Activated CD4-positive, alpha-beta T cell treated with anti-CD3 and anti-CD28 coated beads for 36 hours (primary cell): ENCODE data around the gene PPP6R2. TPM values are rescaled to one million over a fixed set of nuclear protein-coding genes. Genes with fewer than 3 reads are reported as not detected.
"Not testable (repeated sequence)": the region's sequence is repeated elsewhere in the genome, so short reads cannot be mapped to it uniquely, and the experiment has no call there.

Experiments used
- ATAC-seq: fragments of 200-7000 bp; cut with Tn5 transposase; one replicate; pipeline ENCODE4 v1.10.0; 2021; ENCODE audit warnings: mild to moderate bottlenecking, moderate library complexity
- CTCF ChIA-PET: fragments of 350-600 bp; sonication (Branson Sonifier 250); formaldehyde crosslinking; loops from one replicate; lab custom pipeline; 2021; ENCODE audit warnings: antibody characterized with exemption; lab: Charles Lee
- POLR2A ChIA-PET: fragments of 350-600 bp; sonication (Branson Sonifier 250); formaldehyde crosslinking; loops from one replicate; lab custom pipeline; 2021; ENCODE audit warnings: antibody characterized with exemption, inconsistent platforms; lab: Charles Lee
- DNase-seq: peaks from one replicate; pipeline ENCODE4 v3.0.0-alpha.2; 2020
- H3K27ac Mint-ChIP-seq: one replicate; pipeline ENCODE4 v1.8.0; 2021; ENCODE audit warnings: mixed read lengths
- H3K27me3 Mint-ChIP-seq: one replicate; pipeline ENCODE4 v1.8.0; 2021; ENCODE audit warnings: mixed read lengths
- H3K36me3 Mint-ChIP-seq: one replicate; pipeline ENCODE4 v1.8.0; 2021; ENCODE audit warnings: low read depth, mixed read lengths
- H3K4me1 Mint-ChIP-seq: one replicate; pipeline ENCODE4 v1.8.0; 2021; ENCODE audit warnings: mixed read lengths
- H3K4me3 Mint-ChIP-seq: one replicate; pipeline ENCODE4 v1.8.0; 2021; ENCODE audit warnings: mild to moderate bottlenecking, moderate library complexity, mixed read lengths
- H3K9me3 Mint-ChIP-seq: one replicate; pipeline ENCODE4 v1.8.0; 2021; ENCODE audit warnings: low read depth, mixed read lengths
- intact Hi-C, 2 experiments: fragments of 100-400 bp; cut with DNase I in 1 of 2; cut with micrococcal nuclease in 1 of 2; formaldehyde crosslinking; loops; one replicate each; pipeline versions ENCODE4 v1.14.2 to v1.15.1; 2022 to 2024; cut with DNase I, micrococcal nuclease
- total RNA-seq, 2 experiments: library from RNA; stranded (reverse); gene quantifications; one replicate each; pipeline ENCODE4 v1.2.3, GENCODE V29; 2021

Gene PPP6R2
- total RNA-seq, 2 experiments from 2014 or later, result 37.3 to 39.5 TPM

- CTCF ChIA-PET, result interaction anchor here (0.6 to 1.2 kb wide), 3 partner anchors 9 to 141 kb away, joined by 3 read pairs; no protein-coding TSS in a partner anchor
- no peak for DNase-seq
- no peaks in the 10 kb centered on the region for H3K9me3 Mint-ChIP-seq
- H3K36me3 Mint-ChIP-seq, result peaks cover 12% of the 10 kb centered on the region
- H3K27ac Mint-ChIP-seq, result no peak overlapping the region
- H3K4me3 Mint-ChIP-seq, result no peak overlapping the region
- POLR2A ChIA-PET, result no interaction called here
- H3K27me3 Mint-ChIP-seq, result no peaks in the 10 kb centered on the region
- H3K4me1 Mint-ChIP-seq, result no peaks in the 10 kb centered on the region
- ATAC-seq, result no peak
- intact Hi-C loops, result no loop called here
Observed at GRCh38 chr22:50408311-50408710, 65.2 kb downstream of the PPP6R2 start.

- CTCF ChIA-PET, H3K9me3 Mint-ChIP-seq, H3K27ac Mint-ChIP-seq, H3K4me1 Mint-ChIP-seq, ATAC-seq, H3K4me3 Mint-ChIP-seq, DNase-seq, POLR2A ChIA-PET, intact Hi-C loops, H3K27me3 Mint-ChIP-seq: not testable (repeated sequence)
- peaks cover 10% of the 10 kb centered on the region for H3K36me3 Mint-ChIP-seq
Observed at GRCh38 chr22:50408954-50409353, 65.8 kb downstream of the PPP6R2 start.

- no peak overlapping the region for H3K27ac Mint-ChIP-seq
- CTCF ChIA-PET, result no interaction called here
Observed at GRCh38 chr22:50414476-50415248, 71.5 kb downstream of the PPP6R2 start.

GRCh38 chr22:50415426-50415825 lies 72.3 kb downstream of the PPP6R2 start:
- ATAC-seq (no peak), DNase-seq (no peak)
- H3K36me3 Mint-ChIP-seq, result peaks cover 27% of the 10 kb centered on the region
- intact Hi-C loops, result no loop called here
- H3K9me3 Mint-ChIP-seq, result no peaks in the 10 kb centered on the region
- ChIA-PET CTCF (no interaction called here), POLR2A (no interaction called here)
- no peak overlapping the region for H3K4me3 Mint-ChIP-seq
- no peak overlapping the region for H3K27ac Mint-ChIP-seq
- H3K27me3 Mint-ChIP-seq, result no peaks in the 10 kb centered on the region
- H3K4me1 Mint-ChIP-seq, result no peaks in the 10 kb centered on the region

More at GRCh38 chr22:50414476-50415248, 71.5 kb downstream of the PPP6R2 start:
- peaks cover 19% of the 10 kb centered on the region for H3K36me3 Mint-ChIP-seq
- DNase-seq (no peak), ATAC-seq (no peak)
- no peaks in the 10 kb centered on the region for H3K9me3 Mint-ChIP-seq
- intact Hi-C loops, result no loop called here
- no peaks in the 10 kb centered on the region for H3K27me3 Mint-ChIP-seq
- no peak overlapping the region for H3K4me3 Mint-ChIP-seq
- H3K4me1 Mint-ChIP-seq, result no peaks in the 10 kb centered on the region
- POLR2A ChIA-PET, result no interaction called here

GRCh38 chr22:50416996-50417395 lies 73.9 kb downstream of the PPP6R2 start:
- DNase-seq (no peak), ATAC-seq (no peak)
- no peaks in the 10 kb centered on the region for H3K27me3 Mint-ChIP-seq
- H3K27ac Mint-ChIP-seq, result no peak overlapping the region
- CTCF ChIA-PET, result no interaction called here
- H3K4me1 Mint-ChIP-seq, result no peaks in the 10 kb centered on the region
- peaks cover 30% of the 10 kb centered on the region for H3K36me3 Mint-ChIP-seq
- no peak overlapping the region for H3K4me3 Mint-ChIP-seq
- intact Hi-C loops, result no loop called here
- POLR2A ChIA-PET, result no interaction called here
- no peaks in the 10 kb centered on the region for H3K9me3 Mint-ChIP-seq

- H3K4me1 Mint-ChIP-seq, result no peaks in the 10 kb centered on the region
- CTCF ChIA-PET, result interaction anchor here (0.7 kb wide), 1 partner anchor 10 kb away, joined by 3 read pairs; no protein-coding TSS in a partner anchor
Observed at GRCh38 chr22:50417411-50418210, 74.5 kb downstream of the PPP6R2 start.

GRCh38 chr22:50418624-50419023 lies 75.5 kb downstream of the PPP6R2 start:
- DNase-seq (no peak), ATAC-seq (no peak)
- H3K27me3 Mint-ChIP-seq, result no peaks in the 10 kb centered on the region
- H3K4me1 Mint-ChIP-seq, result no peaks in the 10 kb centered on the region
- H3K9me3 Mint-ChIP-seq, result no peaks in the 10 kb centered on the region
- CTCF ChIA-PET, result no interaction called here
- peaks cover 30% of the 10 kb centered on the region for H3K36me3 Mint-ChIP-seq
- H3K27ac Mint-ChIP-seq, result no peak overlapping the region
- POLR2A ChIA-PET, result no interaction called here
- intact Hi-C loops, result no loop called here
- no peak overlapping the region for H3K4me3 Mint-ChIP-seq

More at GRCh38 chr22:50417411-50418210, 74.5 kb downstream of the PPP6R2 start:
- POLR2A ChIA-PET, result no interaction called here
- no peak for ATAC-seq
- Mint-ChIP-seq H3K9me3 (no peaks in the 10 kb centered on the region), H3K27ac (no peak overlapping the region), H3K27me3 (no peaks in the 10 kb centered on the region), H3K36me3 (peaks cover 30% of the 10 kb centered on the region), H3K4me3 (no peak overlapping the region)
- DNase-seq, result no peak
- intact Hi-C loops, result no loop called here

GRCh38 chr22:50419116-50419515 lies 76.0 kb downstream of the PPP6R2 start:
- no peak overlapping the region for H3K27ac Mint-ChIP-seq
- CTCF ChIA-PET, result no interaction called here
- no peak overlapping the region for H3K4me3 Mint-ChIP-seq
- peaks cover 27% of the 10 kb centered on the region for H3K36me3 Mint-ChIP-seq
- intact Hi-C loops, result no loop called here
- no peaks in the 10 kb centered on the region for H3K27me3 Mint-ChIP-seq
- no peaks in the 10 kb centered on the region for H3K4me1 Mint-ChIP-seq
- DNase-seq (no peak), ATAC-seq (no peak)
- POLR2A ChIA-PET, result no interaction called here
- no peaks in the 10 kb centered on the region for H3K9me3 Mint-ChIP-seq

- H3K27ac Mint-ChIP-seq, result no peak overlapping the region
Observed at GRCh38 chr22:50420015-50420414, 76.9 kb downstream of the PPP6R2 start.

GRCh38 chr22:50420581-50420980 lies 77.5 kb downstream of the PPP6R2 start:
- ChIA-PET CTCF (interaction anchor here (0.8 kb wide), 1 partner anchor 77 kb away, joined by 3 read pairs; no protein-coding TSS in a partner anchor), POLR2A (no interaction called here)
- no peak for DNase-seq
- no peak overlapping the region for H3K4me3 Mint-ChIP-seq
- no peak for ATAC-seq
- peaks cover 6% of the 10 kb centered on the region for H3K4me1 Mint-ChIP-seq
- no peaks in the 10 kb centered on the region for H3K27me3 Mint-ChIP-seq
- no peak overlapping the region for H3K27ac Mint-ChIP-seq
- H3K36me3 Mint-ChIP-seq, result peaks cover 28% of the 10 kb centered on the region
- intact Hi-C loops, result no loop called here
- H3K9me3 Mint-ChIP-seq, result no peaks in the 10 kb centered on the region

More at GRCh38 chr22:50420015-50420414, 76.9 kb downstream of the PPP6R2 start:
- ChIA-PET POLR2A (no interaction called here), CTCF (interaction anchor here (0.8 kb wide), 1 partner anchor 78 kb away, joined by 3 read pairs; no protein-coding TSS in a partner anchor)
- H3K4me1 Mint-ChIP-seq, result peaks cover 2% of the 10 kb centered on the region
- H3K4me3 Mint-ChIP-seq, result no peak overlapping the region
- intact Hi-C loops, result no loop called here
- H3K27me3 Mint-ChIP-seq, result no peaks in the 10 kb centered on the region
- DNase-seq (no peak), ATAC-seq (no peak)
- no peaks in the 10 kb centered on the region for H3K9me3 Mint-ChIP-seq
- H3K36me3 Mint-ChIP-seq, result peaks cover 26% of the 10 kb centered on the region

- CTCF ChIA-PET, result interaction anchor here (0.8 kb wide), 1 partner anchor 48 kb away, joined by 3 read pairs; no protein-coding TSS in a partner anchor
- Mint-ChIP-seq H3K36me3 (peaks cover 32% of the 10 kb centered on the region), H3K27ac (no peak overlapping the region), H3K27me3 (no peaks in the 10 kb centered on the region), H3K4me1 (peaks cover 6% of the 10 kb centered on the region), H3K9me3 (no peaks in the 10 kb centered on the region), H3K4me3 (no peak overlapping the region)
- DNase-seq (no peak), ATAC-seq (no peak)
- intact Hi-C loops, result no loop called here
- POLR2A ChIA-PET, result no interaction called here
Observed at GRCh38 chr22:50422046-50422445, 78.9 kb downstream of the PPP6R2 start.
